Endothelial cell of hepatic sinusoid (primary cell): ENCODE measurements around the gene GLB1L.

ENCODE experiments used
- in situ Hi-C: cut with HindIII; loops from 2 replicates; pipeline ENCODE4 v1.10.0; 2017; ENCODE audit warnings: low sequenced_read_pairs

Gene GLB1L

GRCh38 chr2:219228041-219228910, 17.0 kb downstream of the GLB1L start:
- in situ Hi-C loops = no loop called here

GRCh38 chr2:219225350-219225749, 19.9 kb downstream of the GLB1L start:
- in situ Hi-C loops = no loop called here

- in situ Hi-C loops = no loop called here
Measured at GRCh38 chr2:219223831-219224610, 21.2 kb downstream of the GLB1L start.

GRCh38 chr2:219221957-219222518, 23.2 kb downstream of the GLB1L start:
- in situ Hi-C loops = no loop called here

- in situ Hi-C loops = no loop called here
Measured at GRCh38 chr2:219220652-219221402, 24.4 kb downstream of the GLB1L start.

GRCh38 chr2:219219784-219220532, 25.3 kb downstream of the GLB1L start:
- in situ Hi-C loops = no loop called here

GRCh38 chr2:219218732-219219701, 26.2 kb downstream of the GLB1L start, which contains the start of gene ABCB6:
ABCB6 (minus strand) TSS chr2:219218958; CDS start chr2:219218673, 285 bp downstream.
- in situ Hi-C loops = no loop called here

GRCh38 chr2:219218217-219218731, 27.0 kb downstream of the GLB1L start:
- in situ Hi-C loops = no loop called here

- in situ Hi-C loops = no loop called here
Measured at GRCh38 chr2:219216535-219216915, 28.7 kb downstream of the GLB1L start.

- in situ Hi-C loops = no loop called here
Measured at GRCh38 chr2:219215871-219216534, 29.2 kb downstream of the GLB1L start.

- in situ Hi-C loops = no loop called here
Measured at GRCh38 chr2:219214786-219215185, 30.5 kb downstream of the GLB1L start.

GRCh38 chr2:219214141-219214540, 31.1 kb downstream of the GLB1L start:
- in situ Hi-C loops = no loop called here

GRCh38 chr2:219213486-219214071, 31.7 kb downstream of the GLB1L start:
- in situ Hi-C loops = no loop called here

- in situ Hi-C loops = no loop called here
Measured at GRCh38 chr2:219213026-219213415, 32.2 kb downstream of the GLB1L start.

GRCh38 chr2:219210886-219211362, 34.3 kb downstream of the GLB1L start:
- in situ Hi-C loops = no loop called here

GRCh38 chr2:219210196-219210885, 34.9 kb downstream of the GLB1L start:
- in situ Hi-C loops = no loop called here
